Liver (tissue), 9 donors: Measurements from ENCODE around the gene DPH5. TPM values are rescaled to one million over a fixed set of nuclear protein-coding genes. Genes with fewer than 3 reads are reported as not detected.

Experiments used
- DNase-seq: peaks from one replicate; pipeline ENCODE4 v3.0.0-alpha.2; 2017; ENCODE audit warnings: low spot score
- H3K27ac ChIP-seq, 2 donors: one replicate each; pipeline ENCODE4 v1.7.0; 2013; ENCODE audit warnings: inconsistent platforms in 2 of 2, low read length in 2 of 2, control low read depth in 1 of 2, low read depth in 1 of 2, mild to moderate bottlenecking in 1 of 2
- H3K27me3 ChIP-seq, 4 donors: one replicate each; pipeline versions ENCODE4 v1.6.1 to v1.7.0; 2013; ENCODE audit warnings: low read length in 3 of 4, inconsistent platforms in 1 of 4, mild to moderate bottlenecking in 1 of 4, moderate library complexity in 1 of 4; ENCODE audit not compliant: control insufficient read depth in 4 of 4, insufficient read depth in 4 of 4
- H3K36me3 ChIP-seq, 4 donors: one replicate each; pipeline versions ENCODE4 v1.6.1 to v1.7.0; 2013; ENCODE audit warnings: low read length in 3 of 4, mild to moderate bottlenecking in 3 of 4, low read depth in 1 of 4, moderate library complexity in 1 of 4; ENCODE audit not compliant: control insufficient read depth in 4 of 4, insufficient read depth in 3 of 4
- H3K4me1 ChIP-seq, 4 donors: one replicate each; pipeline versions ENCODE4 v1.6.1 to v1.7.0; 2013; ENCODE audit warnings: low read length in 3 of 4, mild to moderate bottlenecking in 3 of 4, moderate library complexity in 1 of 4; ENCODE audit not compliant: control insufficient read depth in 4 of 4, insufficient read depth in 4 of 4
- H3K4me3 ChIP-seq, 3 donors: one replicate each; pipeline versions ENCODE4 v1.6.1 to v1.7.0; 2013; ENCODE audit warnings: low read length in 3 of 3, control low read depth in 1 of 3, low read depth in 1 of 3, mild to moderate bottlenecking in 1 of 3
- H3K9ac ChIP-seq, 2 donors: one replicate each; pipeline ENCODE4 v1.7.0; 2013; ENCODE audit warnings: low read length in 2 of 2, mild to moderate bottlenecking in 2 of 2, moderate library complexity in 2 of 2, control low read depth in 1 of 2, low read depth in 1 of 2
- H3K9me3 ChIP-seq, 4 donors: one replicate each; pipeline versions ENCODE4 v1.6.1 to v1.7.0; 2013; ENCODE audit warnings: low read length in 3 of 4; ENCODE audit not compliant: control insufficient read depth in 4 of 4
- EGR1 ChIP-seq, 2 donors: IDR thresholded peaks; 2 replicates each; pipeline ENCODE4 v1.6.1; 2016 to 2018; ENCODE audit warnings: antibody characterized with exemption in 2 of 2, low read depth in 2 of 2
- FOXA1 ChIP-seq: IDR thresholded peaks from 2 replicates; pipeline ENCODE4 v1.6.1; 2016; ENCODE audit warnings: antibody characterized with exemption
- FOXA2 ChIP-seq: IDR thresholded peaks from 2 replicates; pipeline ENCODE4 v1.6.1; 2016; ENCODE audit warnings: antibody characterized with exemption
- GABPA ChIP-seq, 2 donors: IDR thresholded peaks in 1 of 2; conservative IDR thresholded peaks in 1 of 2; 2 replicates each; pipeline ENCODE4 v1.6.1; 2016; ENCODE audit warnings: antibody characterized with exemption in 2 of 2, mild to moderate bottlenecking in 1 of 2, moderate library complexity in 1 of 2
- HNF4A ChIP-seq, 2 donors: conservative IDR thresholded peaks; 2 replicates each; pipeline ENCODE4 v1.6.1; 2016; ENCODE audit warnings: antibody characterized with exemption in 2 of 2, mild to moderate bottlenecking in 2 of 2
- HNF4G ChIP-seq: IDR thresholded peaks from 2 replicates; pipeline ENCODE4 v1.6.1; 2016; ENCODE audit warnings: antibody characterized with exemption
- JUND ChIP-seq, 2 donors: IDR thresholded peaks; 2 replicates each; pipeline ENCODE4 v1.6.1; 2016; ENCODE audit warnings: antibody characterized with exemption in 2 of 2
- MAX ChIP-seq: IDR thresholded peaks from 2 replicates; pipeline ENCODE4 v1.6.1; 2016; ENCODE audit warnings: antibody characterized with exemption
- NR2F2 ChIP-seq: IDR thresholded peaks from 2 replicates; pipeline ENCODE4 v1.6.1; 2016; ENCODE audit warnings: antibody characterized with exemption
- RAD21 ChIP-seq, 2 donors: IDR thresholded peaks; 2 replicates each; pipeline ENCODE4 v1.6.1; 2016; ENCODE audit warnings: antibody characterized with exemption in 2 of 2, mild to moderate bottlenecking in 2 of 2
- RXRA ChIP-seq, 2 donors: IDR thresholded peaks; 2 replicates each; pipeline ENCODE4 v1.6.1; 2017 to 2018; ENCODE audit warnings: antibody characterized with exemption in 2 of 2, mild to moderate bottlenecking in 1 of 2
- SP1 ChIP-seq: IDR thresholded peaks from 2 replicates; pipeline ENCODE4 v1.6.1; 2018; ENCODE audit warnings: antibody characterized with exemption, mild to moderate bottlenecking
- TAF1 ChIP-seq: conservative IDR thresholded peaks from 2 replicates; pipeline ENCODE4 v1.6.1; 2016; ENCODE audit warnings: antibody characterized with exemption, mild to moderate bottlenecking
- YY1 ChIP-seq: IDR thresholded peaks from 2 replicates; pipeline ENCODE4 v1.6.1; 2016; ENCODE audit warnings: antibody characterized with exemption, mild to moderate bottlenecking
- WGBS: extraction: QIAGEN DNeasy Blood & Tissue Kit; methylation state at CpG from one replicate; pipeline ENCODE4 v1.1.7; 2013; 5-methylcytosine and 5-hydroxymethylcytosine counted together
- polyA plus RNA-seq, 2 donors: library from polyadenylated mRNA; stranded (reverse) in 1 of 2; unstranded in 1 of 2; fragments of 200-250 nt in 1 of 2; fragments of >200 nt in 1 of 2; fragmentation: Nextera tagmentation in 1 of 2; extraction: Ambion mirVana in 1 of 2; gene quantifications; one replicate each; pipeline versions ENCODE4 v1.2.1 to v1.2.3, GENCODE V29; 2013 to 2015
- total RNA-seq, 2 donors: library from RNA; depleted of rRNA; stranded (reverse); fragments of >200 nt; gene quantifications; one replicate each; pipeline ENCODE4 v1.2.3, GENCODE V29; 2014
- TF ChIP-seq, protein P1 (sequence below): fragments of 150-350 bp; IDR thresholded peaks from 2 replicates; pipeline ENCODE4 v1.5.1; 2017; ENCODE audit warnings: improper control_type of control experiment, low read depth, low read length; ENCODE audit not compliant: missing input control
- TF ChIP-seq, protein P2 (sequence below): IDR thresholded peaks from 2 replicates; pipeline ENCODE4 v1.6.1; 2016; ENCODE audit warnings: antibody characterized with exemption
- TF ChIP-seq, protein P3 (sequence below): IDR thresholded peaks from 2 replicates; pipeline ENCODE4 v1.6.1; 2016; ENCODE audit warnings: antibody characterized with exemption
- TF ChIP-seq, protein P4 (sequence below): IDR thresholded peaks from 2 replicates; pipeline ENCODE4 v1.6.1; 2016; ENCODE audit warnings: antibody characterized with exemption, mild to moderate bottlenecking
- donor health status: healthy.
- donor health status: healthy.
- donor health status: healthy.
- donor health status: healthy.
- donor health status: healthy.

The DPH5 gene
- total and polyA plus RNA-seq, 4 donors: 12.9 to 16.3 (median 14.8) TPM

- H3K4me1 ChIP-seq: peaks cover 0 to 5% (median 2%) of the 10 kb centered on the region in 4 donors
- 72% methylated on average over 4 of the region's 4 CpGs for WGBS
- no peak overlapping the region for H3K27ac ChIP-seq
- H3K27me3 ChIP-seq: no peaks in the 10 kb centered on the region
- H3K9ac ChIP-seq: no peak overlapping the region
- peaks cover under 1 to 6% (median 2%) of the 10 kb centered on the region in 4 donors for H3K36me3 ChIP-seq
- TF ChIP-seq SP1 (no peak), HNF4A (conservative IDR thresholded peaks at IDR 0.05) (peak; percentile 4 to 22)
- no peak for DNase-seq
- no peaks in the 10 kb centered on the region for H3K9me3 ChIP-seq
- H3K4me3 ChIP-seq: no peak overlapping the region
Observed at GRCh38 chr1:100995198-100995988, 30.2 kb downstream of the DPH5 start.

GRCh38 chr1:100989306-100990077 lies 36.1 kb downstream of the DPH5 start:
- TF ChIP-seq, protein P1, sequence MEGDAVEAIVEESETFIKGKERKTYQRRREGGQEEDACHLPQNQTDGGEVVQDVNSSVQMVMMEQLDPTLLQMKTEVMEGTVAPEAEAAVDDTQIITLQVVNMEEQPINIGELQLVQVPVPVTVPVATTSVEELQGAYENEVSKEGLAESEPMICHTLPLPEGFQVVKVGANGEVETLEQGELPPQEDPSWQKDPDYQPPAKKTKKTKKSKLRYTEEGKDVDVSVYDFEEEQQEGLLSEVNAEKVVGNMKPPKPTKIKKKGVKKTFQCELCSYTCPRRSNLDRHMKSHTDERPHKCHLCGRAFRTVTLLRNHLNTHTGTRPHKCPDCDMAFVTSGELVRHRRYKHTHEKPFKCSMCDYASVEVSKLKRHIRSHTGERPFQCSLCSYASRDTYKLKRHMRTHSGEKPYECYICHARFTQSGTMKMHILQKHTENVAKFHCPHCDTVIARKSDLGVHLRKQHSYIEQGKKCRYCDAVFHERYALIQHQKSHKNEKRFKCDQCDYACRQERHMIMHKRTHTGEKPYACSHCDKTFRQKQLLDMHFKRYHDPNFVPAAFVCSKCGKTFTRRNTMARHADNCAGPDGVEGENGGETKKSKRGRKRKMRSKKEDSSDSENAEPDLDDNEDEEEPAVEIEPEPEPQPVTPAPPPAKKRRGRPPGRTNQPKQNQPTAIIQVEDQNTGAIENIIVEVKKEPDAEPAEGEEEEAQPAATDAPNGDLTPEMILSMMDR: no peak
- TF ChIP-seq, protein P2, sequence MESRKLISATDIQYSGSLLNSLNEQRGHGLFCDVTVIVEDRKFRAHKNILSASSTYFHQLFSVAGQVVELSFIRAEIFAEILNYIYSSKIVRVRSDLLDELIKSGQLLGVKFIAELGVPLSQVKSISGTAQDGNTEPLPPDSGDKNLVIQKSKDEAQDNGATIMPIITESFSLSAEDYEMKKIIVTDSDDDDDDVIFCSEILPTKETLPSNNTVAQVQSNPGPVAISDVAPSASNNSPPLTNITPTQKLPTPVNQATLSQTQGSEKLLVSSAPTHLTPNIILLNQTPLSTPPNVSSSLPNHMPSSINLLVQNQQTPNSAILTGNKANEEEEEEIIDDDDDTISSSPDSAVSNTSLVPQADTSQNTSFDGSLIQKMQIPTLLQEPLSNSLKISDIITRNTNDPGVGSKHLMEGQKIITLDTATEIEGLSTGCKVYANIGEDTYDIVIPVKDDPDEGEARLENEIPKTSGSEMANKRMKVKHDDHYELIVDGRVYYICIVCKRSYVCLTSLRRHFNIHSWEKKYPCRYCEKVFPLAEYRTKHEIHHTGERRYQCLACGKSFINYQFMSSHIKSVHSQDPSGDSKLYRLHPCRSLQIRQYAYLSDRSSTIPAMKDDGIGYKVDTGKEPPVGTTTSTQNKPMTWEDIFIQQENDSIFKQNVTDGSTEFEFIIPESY: no peak
- no peak for TF ChIP-seq YY1
- no peak for TF ChIP-seq JUND (IDR thresholded peaks at IDR 0.05)
- TF ChIP-seq FOXA1: no peak
- no peak for TF ChIP-seq HNF4A (conservative IDR thresholded peaks at IDR 0.05)
- TF ChIP-seq, protein P3, sequence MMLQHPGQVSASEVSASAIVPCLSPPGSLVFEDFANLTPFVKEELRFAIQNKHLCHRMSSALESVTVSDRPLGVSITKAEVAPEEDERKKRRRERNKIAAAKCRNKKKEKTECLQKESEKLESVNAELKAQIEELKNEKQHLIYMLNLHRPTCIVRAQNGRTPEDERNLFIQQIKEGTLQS: no peak
- TF ChIP-seq RAD21 (IDR thresholded peaks at IDR 0.05): no peak
- TF ChIP-seq RXRA (IDR thresholded peaks at IDR 0.05): no peak
- no peak for TF ChIP-seq MAX
- no peak for TF ChIP-seq TAF1
- no peak for TF ChIP-seq GABPA (IDR thresholded peaks at IDR 0.05 in 1 of 2, conservative IDR thresholded peaks at IDR 0.05 in 1 of 2)
- no peak for TF ChIP-seq HNF4G
- TF ChIP-seq NR2F2: no peak
- no peak for TF ChIP-seq FOXA2
- TF ChIP-seq SP1: no peak
- TF ChIP-seq, protein P4, sequence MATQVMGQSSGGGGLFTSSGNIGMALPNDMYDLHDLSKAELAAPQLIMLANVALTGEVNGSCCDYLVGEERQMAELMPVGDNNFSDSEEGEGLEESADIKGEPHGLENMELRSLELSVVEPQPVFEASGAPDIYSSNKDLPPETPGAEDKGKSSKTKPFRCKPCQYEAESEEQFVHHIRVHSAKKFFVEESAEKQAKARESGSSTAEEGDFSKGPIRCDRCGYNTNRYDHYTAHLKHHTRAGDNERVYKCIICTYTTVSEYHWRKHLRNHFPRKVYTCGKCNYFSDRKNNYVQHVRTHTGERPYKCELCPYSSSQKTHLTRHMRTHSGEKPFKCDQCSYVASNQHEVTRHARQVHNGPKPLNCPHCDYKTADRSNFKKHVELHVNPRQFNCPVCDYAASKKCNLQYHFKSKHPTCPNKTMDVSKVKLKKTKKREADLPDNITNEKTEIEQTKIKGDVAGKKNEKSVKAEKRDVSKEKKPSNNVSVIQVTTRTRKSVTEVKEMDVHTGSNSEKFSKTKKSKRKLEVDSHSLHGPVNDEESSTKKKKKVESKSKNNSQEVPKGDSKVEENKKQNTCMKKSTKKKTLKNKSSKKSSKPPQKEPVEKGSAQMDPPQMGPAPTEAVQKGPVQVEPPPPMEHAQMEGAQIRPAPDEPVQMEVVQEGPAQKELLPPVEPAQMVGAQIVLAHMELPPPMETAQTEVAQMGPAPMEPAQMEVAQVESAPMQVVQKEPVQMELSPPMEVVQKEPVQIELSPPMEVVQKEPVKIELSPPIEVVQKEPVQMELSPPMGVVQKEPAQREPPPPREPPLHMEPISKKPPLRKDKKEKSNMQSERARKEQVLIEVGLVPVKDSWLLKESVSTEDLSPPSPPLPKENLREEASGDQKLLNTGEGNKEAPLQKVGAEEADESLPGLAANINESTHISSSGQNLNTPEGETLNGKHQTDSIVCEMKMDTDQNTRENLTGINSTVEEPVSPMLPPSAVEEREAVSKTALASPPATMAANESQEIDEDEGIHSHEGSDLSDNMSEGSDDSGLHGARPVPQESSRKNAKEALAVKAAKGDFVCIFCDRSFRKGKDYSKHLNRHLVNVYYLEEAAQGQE: no peak
- TF ChIP-seq EGR1 (IDR thresholded peaks at IDR 0.05; ENCODE audit: low read depth in 2 of 2): no peak
- no peak for DNase-seq
- Histone ChIP-seq H3K27me3 (no peaks in the 10 kb centered on the region), H3K27ac (no peak overlapping the region), H3K4me3 (no peak overlapping the region), H3K36me3 (peaks cover 0 to 7% (median 3%) of the 10 kb centered on the region in 4 donors), H3K9ac (no peak overlapping the region), H3K4me1 (no peaks in the 10 kb centered on the region), H3K9me3 (no peaks in the 10 kb centered on the region)
- WGBS: 89% methylated on average over 2 of the region's 2 CpGs
